Erythroblast (primary cell): ENCODE data around the gene BTN3A1.

Experiments
- GATA1 ChIP-seq: IDR thresholded peaks from 2 replicates; pipeline ENCODE4 v1.6.1; 2011; ENCODE audit warnings: low read depth, mild to moderate bottlenecking, control low read depth, low read length, moderate library complexity
- POLR2A ChIP-seq: IDR thresholded peaks from 2 replicates; pipeline ENCODE4 v1.6.1; 2011; ENCODE audit warnings: mild to moderate bottlenecking, low read length

- TF ChIP-seq POLR2A (no peak), GATA1 (no peak)
Observed at GRCh38 chr6:26379292-26379691, 22.8 kb upstream of the BTN3A1 start.
